ENCODE data around the gene PAPLN. TPM values are rescaled to one million over a fixed set of nuclear protein-coding genes. Genes with fewer than 3 reads are reported as not detected.

The PAPLN gene
- total RNA-seq, 1 experiment from 2014 or later: 0.40 TPM

GRCh38 chr14:73267474-73267873 lies 30.2 kb downstream of the PAPLN start:
- intact Hi-C loops (cut with micrococcal nuclease): no loop called here
- Histone ChIP-seq H2AFZ (ENCODE audit: low read length) (no peak overlapping the region), H3K79me2 (ENCODE audit: low read length) (no peaks in the 10 kb centered on the region), H3K27ac (ENCODE audit: low read length) (no peak overlapping the region), H3K4me2 (ENCODE audit: low read length) (no peak overlapping the region), H3K4me3 (ENCODE audit: low read length) (no peak overlapping the region), H3F3A (ENCODE audit: low read length, unreplicated experiment) (no peaks in the 10 kb centered on the region), H3K9me2 (replicated peaks; ENCODE audit: low read length) (no peaks in the 10 kb centered on the region), H4K20me1 (ENCODE audit: low read length) (no peaks in the 10 kb centered on the region), H3K36me3 (ENCODE audit: low read depth, low read length) (no peaks in the 10 kb centered on the region), H3K9me3 (ENCODE audit: low read length) (no peaks in the 10 kb centered on the region), H3K9ac (ENCODE audit: low read length) (no peak overlapping the region), H3K4me1 (ENCODE audit: insufficient read depth, low read length) (no peaks in the 10 kb centered on the region), H3K27me3 (ENCODE audit: low read length) (no peaks in the 10 kb centered on the region)
- CTCF ChIA-PET: no interaction called here
- TF ChIP-seq EZH2phosphoT487 (IDR thresholded peaks at IDR 0.05; ENCODE audit: borderline replicate concordance, low read length): no peak
- no peak for TF ChIP-seq CTCF (conservative IDR thresholded peaks at IDR 0.05; ENCODE audit: low read depth, low read length)
- no peak for TF ChIP-seq EZH2 (IDR thresholded peaks at IDR 0.05; ENCODE audit: low read length, unreplicated experiment)
- POLR2A ChIA-PET (ENCODE audit: unreplicated experiment): interaction anchor here (0.6 kb wide), 1 partner anchor 131 kb away, joined by 3 read pairs; the partner anchor contains the start of gene PSEN1
- DNase-seq (no peak), ATAC-seq (no peak)
- BruUV-seq (replicated peaks): no TSS peak

- Histone ChIP-seq H3K4me3 (ENCODE audit: low read length) (peak overlapping the region; percentile 28; the same call in 1 of the 2 replicates), H3K27me3 (ENCODE audit: low read length) (no peaks in the 10 kb centered on the region), H3K4me1 (ENCODE audit: insufficient read depth, low read length) (no peaks in the 10 kb centered on the region), H2AFZ (ENCODE audit: low read length) (0 out of 2 replicates have a peak overlapping the region, but pooled peaks have one; percentile 8), H3K4me2 (ENCODE audit: low read length) (peak overlapping the region; percentile 38), H3K36me3 (ENCODE audit: low read depth, low read length) (no peaks in the 10 kb centered on the region; the same call in 1 of the 2 replicates), H3K27ac (ENCODE audit: low read length) (no peak overlapping the region), H3F3A (ENCODE audit: low read length, unreplicated experiment) (no peaks in the 10 kb centered on the region), H3K9me3 (ENCODE audit: low read length) (no peaks in the 10 kb centered on the region), H3K9ac (ENCODE audit: low read length) (no peak overlapping the region), H3K9me2 (replicated peaks; ENCODE audit: low read length) (no peaks in the 10 kb centered on the region), H4K20me1 (ENCODE audit: low read length) (no peaks in the 10 kb centered on the region), H3K79me2 (ENCODE audit: low read length) (no peaks in the 10 kb centered on the region)
- peak; percentile 42 for ATAC-seq
- intact Hi-C loops (cut with micrococcal nuclease): no loop called here
- DNase-seq: no peak
- BruUV-seq (replicated peaks): no TSS peak
- POLR2A ChIA-PET (ENCODE audit: unreplicated experiment): no interaction called here
- no peak for TF ChIP-seq CTCF (conservative IDR thresholded peaks at IDR 0.05; ENCODE audit: low read depth, low read length)
- TF ChIP-seq EZH2 (IDR thresholded peaks at IDR 0.05; ENCODE audit: low read length, unreplicated experiment): no peak
- TF ChIP-seq EZH2phosphoT487 (IDR thresholded peaks at IDR 0.05; ENCODE audit: borderline replicate concordance, low read length): no peak
- CTCF ChIA-PET: no interaction called here
These were observed 32.6 kb downstream of the PAPLN start for GRCh38 chr14:73269729-73270531.

- Histone ChIP-seq H3K36me3 (ENCODE audit: low read depth, low read length) (no peaks in the 10 kb centered on the region; the same call in 1 of the 2 replicates), H2AFZ (ENCODE audit: low read length) (no peak overlapping the region), H3K9me2 (replicated peaks; ENCODE audit: low read length) (no peaks in the 10 kb centered on the region), H3K27me3 (ENCODE audit: low read length) (no peaks in the 10 kb centered on the region), H3K27ac (ENCODE audit: low read length) (no peak overlapping the region), H3F3A (ENCODE audit: low read length, unreplicated experiment) (no peaks in the 10 kb centered on the region), H3K4me2 (ENCODE audit: low read length) (no peak overlapping the region), H3K4me3 (ENCODE audit: low read length) (no peak overlapping the region), H4K20me1 (ENCODE audit: low read length) (no peaks in the 10 kb centered on the region), H3K9me3 (ENCODE audit: low read length) (no peaks in the 10 kb centered on the region), H3K79me2 (ENCODE audit: low read length) (no peaks in the 10 kb centered on the region), H3K9ac (ENCODE audit: low read length) (no peak overlapping the region), H3K4me1 (ENCODE audit: insufficient read depth, low read length) (no peaks in the 10 kb centered on the region)
- ATAC-seq (no peak), DNase-seq (no peak)
- BruUV-seq (replicated peaks): no TSS peak
- CTCF ChIA-PET: interaction anchor here (1.0 kb wide), 1 partner anchor 23 kb away, joined by 6 read pairs; no protein-coding TSS in a partner anchor
- POLR2A ChIA-PET (ENCODE audit: unreplicated experiment): no interaction called here
- no peak for TF ChIP-seq EZH2phosphoT487 (IDR thresholded peaks at IDR 0.05; ENCODE audit: borderline replicate concordance, low read length)
- no peak for TF ChIP-seq CTCF (conservative IDR thresholded peaks at IDR 0.05; ENCODE audit: low read depth, low read length)
- TF ChIP-seq EZH2 (IDR thresholded peaks at IDR 0.05; ENCODE audit: low read length, unreplicated experiment): no peak
- intact Hi-C loops (cut with micrococcal nuclease): no loop called here
These were observed 35.1 kb downstream of the PAPLN start for GRCh38 chr14:73272393-73272792.
